ENCODE results near the gene RPAP2. TPM values are rescaled to one million over a fixed set of nuclear protein-coding genes. Genes with fewer than 3 reads are reported as not detected.
"Not testable (repeated sequence)": the region's sequence is repeated elsewhere in the genome, so short reads cannot be mapped to it uniquely, and the experiment has no call there.

Gene RPAP2
- total and polyA plus RNA-seq, 5 experiments from 2014 or later = 15.3 to 48.4 (median 25.9) TPM

- H3K9me3 Mint-ChIP-seq = no peaks in the 10 kb centered on the region
- H3K4me3 Mint-ChIP-seq = no peak overlapping the region
- DNase-seq (no peak), ATAC-seq (no peak)
- H3K4me1 Mint-ChIP-seq = peaks cover 18 to 23% (median 22%) of the 10 kb centered on the region in 4 donors
- H3K27ac Mint-ChIP-seq = peak overlapping the region in 1 of 10 donors; percentile 14
- peaks cover 8 to 48% (median 26%) of the 10 kb centered on the region in 3 donors for H3K36me3 Mint-ChIP-seq
- no peaks in the 10 kb centered on the region for H3K27me3 Mint-ChIP-seq
- POLR2A ChIA-PET = interaction anchor here (0.7 kb wide), 1 partner anchor 32 kb away, joined by 3 read pairs; no protein-coding TSS in a partner anchor
These were observed 61.1 kb downstream of the RPAP2 start for GRCh38 chr1:92359986-92360385.

- no peaks in the 10 kb centered on the region for H3K9me3 Mint-ChIP-seq
- peaks cover 7 to 29% (median 19%) of the 10 kb centered on the region in 3 donors for H3K36me3 Mint-ChIP-seq
- ATAC-seq = no peak
- POLR2A ChIA-PET = no interaction called here
- H3K27ac Mint-ChIP-seq = peak overlapping the region in 3 of 10 donors; percentile 3 to 27 (median 9)
- H3K4me3 Mint-ChIP-seq = no peak overlapping the region
- DNase-seq = no peak
- H3K27me3 Mint-ChIP-seq = no peaks in the 10 kb centered on the region
- peaks cover 34 to 47% (median 46%) of the 10 kb centered on the region in 4 donors for H3K4me1 Mint-ChIP-seq
These were observed 64.1 kb downstream of the RPAP2 start for GRCh38 chr1:92362970-92363369.

DNA sequence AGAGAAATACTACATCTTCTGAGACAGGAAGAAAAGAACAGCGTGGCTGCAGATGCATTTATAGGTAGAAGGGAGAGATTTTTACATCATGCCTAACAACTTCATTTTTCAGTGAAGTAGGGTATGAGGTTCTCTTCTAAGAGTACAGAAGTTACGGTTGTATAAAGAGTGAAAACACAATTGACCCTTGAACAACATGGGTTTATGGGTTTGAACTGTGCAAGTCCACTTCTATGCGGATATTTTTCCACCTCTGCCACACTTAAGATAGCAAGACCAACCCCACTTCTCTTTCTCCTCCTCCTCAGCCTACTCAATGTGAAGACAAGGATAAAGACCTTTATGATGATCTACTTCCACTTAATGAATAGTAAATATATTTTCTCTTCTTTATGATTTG lies 64.5 kb downstream of the RPAP2 start:
- POLR2A ChIA-PET = no interaction called here
- peaks cover 3 to 24% (median 15%) of the 10 kb centered on the region in 3 donors for H3K36me3 Mint-ChIP-seq
- peak overlapping the region in 3 of 10 donors; percentile 3 to 27 (median 9) for H3K27ac Mint-ChIP-seq
- H3K9me3 Mint-ChIP-seq = no peaks in the 10 kb centered on the region
- no peak overlapping the region for H3K4me3 Mint-ChIP-seq
- DNase-seq (no peak), ATAC-seq (no peak)
- H3K4me1 Mint-ChIP-seq = peaks cover 31 to 48% (median 44%) of the 10 kb centered on the region in 4 donors
- H3K27me3 Mint-ChIP-seq = no peaks in the 10 kb centered on the region

GRCh38 chr1:92365378-92366039 lies 66.7 kb downstream of the RPAP2 start:
- peak; percentile 50 to 72 for ATAC-seq
- Mint-ChIP-seq H3K4me3 (peak overlapping the region in 5 of 10 donors; percentile 2 to 41 (median 20)), H3K4me1 (peaks cover 28 to 54% (median 50%) of the 10 kb centered on the region in 4 donors), H3K27ac (peak overlapping the region in 8 of 10 donors; percentile 1 to 69 (median 54)), H3K9me3 (no peaks in the 10 kb centered on the region), H3K27me3 (no peaks in the 10 kb centered on the region), H3K36me3 (peaks cover 9 to 24% (median 10%) of the 10 kb centered on the region in 3 donors)
- peak in 3 of 10 donors; percentile 7 to 32 (median 10) for DNase-seq
- POLR2A ChIA-PET = interaction anchor here (0.9 kb wide), 1 partner anchor 15 kb away, joined by 5 read pairs; no protein-coding TSS in a partner anchor

GRCh38 chr1:92366040-92366395 lies 67.2 kb downstream of the RPAP2 start:
- ATAC-seq = no peak
- peaks cover 9 to 26% (median 11%) of the 10 kb centered on the region in 3 donors for H3K36me3 Mint-ChIP-seq
- POLR2A ChIA-PET = interaction anchor here (0.9 kb wide), 1 partner anchor 15 kb away, joined by 5 read pairs; no protein-coding TSS in a partner anchor
- peak overlapping the region in 7 of 10 donors; percentile 6 to 68 (median 63) for H3K27ac Mint-ChIP-seq
- no peaks in the 10 kb centered on the region for H3K9me3 Mint-ChIP-seq
- no peak for DNase-seq
- peak overlapping the region in 4 of 10 donors; percentile 1 to 33 (median 20) for H3K4me3 Mint-ChIP-seq
- no peaks in the 10 kb centered on the region for H3K27me3 Mint-ChIP-seq
- peaks cover 28 to 54% (median 50%) of the 10 kb centered on the region in 4 donors for H3K4me1 Mint-ChIP-seq

DNA sequence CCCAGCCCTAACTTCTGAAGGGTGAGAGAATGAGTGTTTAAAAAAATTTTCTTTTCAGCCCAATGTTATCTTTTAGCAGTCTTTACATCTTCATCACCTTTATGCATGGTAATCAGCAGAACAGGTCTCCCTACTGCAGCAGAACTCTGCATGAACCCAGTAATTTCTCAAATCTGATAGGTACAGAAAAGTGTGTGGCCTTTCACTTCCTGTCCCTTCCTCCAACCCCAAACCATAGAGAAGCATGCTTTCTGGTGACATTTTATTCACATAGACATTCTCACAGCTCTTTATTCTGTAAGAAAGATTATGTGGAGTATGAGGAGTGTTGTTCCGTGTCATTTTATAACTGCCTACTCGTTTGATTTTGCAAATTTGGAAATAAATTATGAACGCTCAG lies 68.6 kb downstream of the RPAP2 start:
- H3K4me3 Mint-ChIP-seq = peak overlapping the region in 3 of 10 donors; percentile 5 to 16 (median 6)
- H3K9me3 Mint-ChIP-seq = no peaks in the 10 kb centered on the region
- peaks cover 28 to 54% (median 50%) of the 10 kb centered on the region in 4 donors for H3K4me1 Mint-ChIP-seq
- DNase-seq = peak in 1 of 10 donors; percentile 7
- ATAC-seq = peak in 1 of 2 donors; percentile 78
- H3K36me3 Mint-ChIP-seq = peaks cover 9 to 28% (median 19%) of the 10 kb centered on the region in 3 donors
- peak overlapping the region in 5 of 10 donors; percentile 4 to 63 (median 45) for H3K27ac Mint-ChIP-seq
- POLR2A ChIA-PET = interaction anchor here (1.0 kb wide), 1 partner anchor 116 kb away, joined by 3 read pairs; no protein-coding TSS in a partner anchor
- H3K27me3 Mint-ChIP-seq = no peaks in the 10 kb centered on the region

- H3K27ac Mint-ChIP-seq = no peak overlapping the region
- ATAC-seq (no peak), DNase-seq (no peak)
- H3K4me3 Mint-ChIP-seq = no peak overlapping the region
- POLR2A ChIA-PET = no interaction called here
- peaks cover 10 to 21% (median 15%) of the 10 kb centered on the region in 4 donors for H3K4me1 Mint-ChIP-seq
- no peaks in the 10 kb centered on the region for H3K9me3 Mint-ChIP-seq
- no peaks in the 10 kb centered on the region for H3K27me3 Mint-ChIP-seq
- H3K36me3 Mint-ChIP-seq = peaks cover 9 to 21% (median 19%) of the 10 kb centered on the region in 3 donors
These were observed 73.3 kb downstream of the RPAP2 start for GRCh38 chr1:92372164-92372563.

DNA sequence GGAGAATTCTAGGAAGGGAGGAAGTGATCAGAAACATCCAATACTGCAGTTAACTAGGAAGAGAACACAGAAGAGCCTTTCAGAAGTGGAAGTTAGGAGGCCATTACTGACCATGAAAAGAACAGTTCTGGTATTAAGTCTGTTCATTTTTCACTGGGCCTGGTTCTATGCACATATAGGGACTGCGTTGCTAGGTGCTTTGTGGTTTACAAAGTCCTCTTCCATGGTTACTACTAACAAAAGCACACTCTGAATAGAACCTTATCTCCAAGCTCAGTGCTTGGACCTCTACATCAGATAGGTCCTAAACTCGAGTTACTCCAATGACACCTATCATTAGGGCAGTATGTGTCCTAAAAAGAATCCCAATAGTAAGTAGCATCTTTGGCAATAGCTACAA lies 75.4 kb downstream of the RPAP2 start:
- Mint-ChIP-seq H3K4me1 (peaks cover 0 to 7% (median 2%) of the 10 kb centered on the region in 4 donors), H3K36me3 (peaks cover 9 to 26% (median 19%) of the 10 kb centered on the region in 3 donors), H3K27ac (peak overlapping the region in 1 of 10 donors; percentile 58), H3K9me3 (no peaks in the 10 kb centered on the region), H3K4me3 (no peak overlapping the region), H3K27me3 (no peaks in the 10 kb centered on the region)
- DNase-seq (no peak), ATAC-seq (no peak)
- POLR2A ChIA-PET = no interaction called here

DNA sequence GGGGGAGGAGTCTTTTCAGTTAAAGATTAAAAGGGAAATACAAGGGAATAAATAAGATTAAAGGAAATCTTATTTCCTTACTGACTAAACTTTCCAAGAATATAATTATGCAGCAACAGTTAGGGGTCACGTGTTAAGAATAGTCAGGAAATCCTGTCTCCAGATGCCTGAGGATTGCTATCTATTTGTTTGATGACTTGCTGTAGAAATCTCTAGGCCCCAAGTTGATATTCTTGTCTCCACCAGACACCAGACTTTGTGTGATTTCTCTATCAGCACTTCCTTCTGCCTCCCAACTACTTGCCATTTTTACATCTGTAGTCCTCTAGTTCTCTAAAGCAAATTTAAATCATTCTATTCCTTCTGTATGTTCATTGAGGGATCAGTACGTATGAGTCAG lies 77.5 kb downstream of the RPAP2 start:
- Mint-ChIP-seq H3K9me3 (peaks cover 0 to 5% (median 0%) of the 10 kb centered on the region in 9 donors), H3K27me3 (no peaks in the 10 kb centered on the region), H3K4me1 (peaks cover 0 to 12% (median 0%) of the 10 kb centered on the region in 4 donors), H3K27ac (no peak overlapping the region), H3K4me3 (no peak overlapping the region), H3K36me3 (peaks cover 12 to 22% (median 21%) of the 10 kb centered on the region in 3 donors)
- POLR2A ChIA-PET = no interaction called here
- ATAC-seq (no peak), DNase-seq (no peak)

- ATAC-seq, H3K27ac Mint-ChIP-seq, POLR2A ChIA-PET, H3K27me3 Mint-ChIP-seq, DNase-seq, H3K4me3 Mint-ChIP-seq, H3K9me3 Mint-ChIP-seq: not testable (repeated sequence)
- Mint-ChIP-seq H3K4me1 (peaks cover 0 to 12% (median 0%) of the 10 kb centered on the region in 4 donors), H3K36me3 (peaks cover 14 to 24% (median 21%) of the 10 kb centered on the region in 3 donors)
These were observed 79.1 kb downstream of the RPAP2 start for GRCh38 chr1:92377991-92378390.

DNA sequence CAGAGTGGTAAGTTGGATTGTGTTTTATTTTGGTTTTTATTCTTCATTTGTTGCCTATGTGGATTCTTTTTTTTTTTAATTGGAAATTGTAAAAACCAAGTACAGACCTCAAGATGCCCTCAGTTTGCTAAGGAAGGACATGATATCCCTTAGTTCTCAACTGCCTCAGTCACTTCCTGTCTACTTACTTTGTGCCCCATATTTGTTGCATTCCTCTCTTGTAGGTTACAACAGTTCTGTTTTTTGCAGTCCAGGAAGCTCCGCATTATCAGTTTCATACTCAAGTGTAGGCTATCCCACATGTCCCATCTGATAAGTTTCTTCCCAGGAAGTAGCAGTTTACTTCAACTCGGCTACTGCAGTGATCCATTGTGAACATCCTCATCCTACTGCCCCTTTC lies 82.0 kb downstream of the RPAP2 start:
- peaks cover 0 to 9% (median 0%) of the 10 kb centered on the region in 9 donors for H3K9me3 Mint-ChIP-seq

DNA sequence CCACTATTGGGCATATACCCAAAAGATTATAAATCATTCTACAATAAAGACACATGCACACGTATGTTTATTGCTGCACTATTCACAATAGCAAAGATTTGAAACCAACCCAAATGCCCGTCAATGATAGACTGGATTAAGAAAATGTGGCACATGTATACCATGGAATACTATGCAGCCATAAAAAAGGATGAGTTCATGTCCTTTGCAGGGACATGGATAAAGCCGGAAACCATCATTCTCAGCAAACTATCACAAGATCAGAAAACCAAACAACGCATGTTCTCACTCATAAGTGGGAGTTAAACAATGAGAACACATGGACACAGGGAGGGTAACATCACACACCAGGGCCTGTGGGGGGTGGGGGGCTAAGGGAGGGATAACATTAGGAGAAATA lies 95.1 kb downstream of the RPAP2 start:
- H3K27me3 Mint-ChIP-seq, ATAC-seq, POLR2A ChIA-PET, H3K4me1 Mint-ChIP-seq, DNase-seq, H3K27ac Mint-ChIP-seq, H3K4me3 Mint-ChIP-seq: not testable (repeated sequence)
- peaks cover 9 to 45% (median 29%) of the 10 kb centered on the region in 9 donors for H3K9me3 Mint-ChIP-seq
- peaks cover 8 to 18% (median 10%) of the 10 kb centered on the region in 3 donors for H3K36me3 Mint-ChIP-seq

More for the DNA sequence above, 82.0 kb downstream of the RPAP2 start:
- no peak overlapping the region for H3K27ac Mint-ChIP-seq
- POLR2A ChIA-PET = no interaction called here
- no peak for ATAC-seq
- no peak for DNase-seq
- H3K4me3 Mint-ChIP-seq = no peak overlapping the region
- peaks cover 0 to 12% (median 0%) of the 10 kb centered on the region in 4 donors for H3K4me1 Mint-ChIP-seq
- no peaks in the 10 kb centered on the region for H3K27me3 Mint-ChIP-seq
- H3K36me3 Mint-ChIP-seq = peaks cover 15 to 44% (median 34%) of the 10 kb centered on the region in 3 donors

- Mint-ChIP-seq H3K27ac (peak overlapping the region in 3 of 10 donors; percentile 7 to 85 (median 49)), H3K4me3 (no peak overlapping the region), H3K9me3 (peaks cover 0 to 28% (median 5%) of the 10 kb centered on the region in 9 donors), H3K36me3 (peaks cover 0 to 7% (median 4%) of the 10 kb centered on the region in 3 donors), H3K4me1 (no peaks in the 10 kb centered on the region), H3K27me3 (no peaks in the 10 kb centered on the region)
- DNase-seq (no peak), ATAC-seq (no peak)
- POLR2A ChIA-PET = no interaction called here
These were observed 99.7 kb downstream of the RPAP2 start for GRCh38 chr1:92398519-92398918.
